K562 (cell line): ENCODE data around the gene HMX3. TPM values are rescaled to one million over a fixed set of nuclear protein-coding genes. Genes with fewer than 3 reads are reported as not detected.

Source experiments
- ATAC-seq: fragments of 200-7000 bp; cut with Tn5 transposase; 3 replicates; pipeline ENCODE4 v1.9.1; 2020; ENCODE audit warnings: moderate library complexity
- BruUV-seq: library from RNA; stranded (reverse); fragments of 400-500 nt; replicated peaks from 2 replicates; lab custom pipeline; 2021; lab: Mats Ljungman, UMichigan
- CTCF ChIA-PET: fragments of 300-600 bp; formaldehyde crosslinking; extraction: SDS; loops from one replicate; lab custom pipeline; 2021; ENCODE audit warnings: low intra/inter-chr PET ratio; lab: Yijun Ruan, JAX
- POLR2A ChIA-PET: fragments of 300-600, 350-650 bp; sonication (Branson Sonifier 250); formaldehyde crosslinking; extraction: SDS; loops from one replicate; lab custom pipeline; 2021; ENCODE audit warnings: antibody characterized with exemption, inconsistent platforms; lab: Yijun Ruan, JAX
- DNase-seq, 4 experiments: peaks; one replicate each; pipeline versions ENCODE4 v3.0.0 to v3.0.0-alpha.2; 2011 to 2018; ENCODE audit warnings: low spot score in 3 of 4, mixed read lengths in 3 of 4; ENCODE audit errors: extremely low read depth in 1 of 4
- FAIRE-seq: peaks from 2 replicates; lab custom pipeline; 2011; peaks lifted over from hg19 to GRCh38; lab: Jason Lieb, UNC
- H2AFZ ChIP-seq: 2 replicates; pipeline ENCODE4 v1.6.0; 2011; ENCODE audit warnings: low read depth, low read length, control low read depth, inconsistent platforms
- H3K27ac ChIP-seq: fragments of 200-600 bp; 3 replicates; pipeline ENCODE4 v1.8.0; 2011; ENCODE audit warnings: low read depth, mild to moderate bottlenecking, control low read depth, inconsistent platforms, low read length, moderate library complexity, mixed read lengths; ENCODE audit errors: extremely low read depth
- H3K27me3 ChIP-seq, 2 experiments: fragments of 300-600 bp in 1 of 2; 2 replicates in 1 of 2; 3 replicates in 1 of 2; pipeline versions ENCODE4 v1.6.0 to v1.8.0; 2011; ENCODE audit warnings: inconsistent platforms in 2 of 2, low read length in 2 of 2, mild to moderate bottlenecking in 1 of 2, mixed read lengths in 1 of 2, moderate library complexity in 1 of 2; ENCODE audit not compliant: control insufficient read depth in 2 of 2, insufficient read depth in 2 of 2
- H3K36me3 ChIP-seq: fragments of 300-600 bp; 3 replicates; pipeline ENCODE4 v1.8.0; 2011; ENCODE audit warnings: mild to moderate bottlenecking, low read length, inconsistent platforms; ENCODE audit not compliant: control insufficient read depth, insufficient read depth
- H3K4me1 ChIP-seq, 2 experiments: fragments of 200-600 bp in 1 of 2; replicated peaks in 1 of 2; 2 replicates in 1 of 2; 3 replicates in 1 of 2; pipeline versions ENCODE4 v1.5.1 to v1.8.0; 2011; ENCODE audit warnings: inconsistent platforms in 2 of 2, low read length in 2 of 2, mild to moderate bottlenecking in 1 of 2, mixed read lengths in 1 of 2, moderate library complexity in 1 of 2; ENCODE audit not compliant: control insufficient read depth in 2 of 2, insufficient read depth in 2 of 2
- H3K4me2 ChIP-seq: 2 replicates; pipeline ENCODE4 v1.6.1; 2011; ENCODE audit warnings: low read length, control low read depth, inconsistent platforms, mixed read lengths; ENCODE audit not compliant: insufficient read depth
- H3K4me3 ChIP-seq: fragments of 200-600 bp; sonication (generic), shearing (Covaris generic); 2 replicates; pipeline ENCODE4 v1.5.1; 2016; ENCODE audit warnings: control low read depth, inconsistent platforms
- H3K79me2 ChIP-seq: fragments of 200-600 bp; 3 replicates; pipeline ENCODE4 v1.8.0; 2011; ENCODE audit warnings: low read length, inconsistent platforms; ENCODE audit not compliant: control insufficient read depth, insufficient read depth
- H3K9ac ChIP-seq, 2 experiments: 2 replicates each; pipeline versions ENCODE4 v1.6.0 to v1.6.1; 2011; ENCODE audit warnings: low read depth in 2 of 2, low read length in 2 of 2, control low read depth in 1 of 2, inconsistent platforms in 1 of 2, mild to moderate bottlenecking in 1 of 2, mixed read lengths in 1 of 2; ENCODE audit not compliant: insufficient read depth in 1 of 2
- H3K9me1 ChIP-seq: one replicate; pipeline ENCODE4 v1.6.0; 2011; ENCODE audit warnings: inconsistent platforms, mild to moderate bottlenecking, low read length, moderate library complexity; ENCODE audit not compliant: control insufficient read depth, insufficient read depth
- H3K9me3 ChIP-seq: replicated peaks from 2 replicates; pipeline ENCODE4 v1.5.1; 2011; ENCODE audit warnings: low read depth, low read length, inconsistent platforms; ENCODE audit not compliant: control insufficient read depth, insufficient read depth
- H4K20me1 ChIP-seq: replicated peaks from 2 replicates; pipeline ENCODE4 v1.6.1; 2011; ENCODE audit warnings: low read length, inconsistent platforms, mixed read lengths; ENCODE audit not compliant: control insufficient read depth, insufficient read depth
- ARHGAP35 ChIP-seq: fragments of 450-650 bp; IDR thresholded peaks from 2 replicates; pipeline ENCODE4 v1.6.1; 2018; ENCODE audit not compliant: partially characterized antibody
- ARID1B ChIP-seq: fragments of 450-650 bp; IDR thresholded peaks from 2 replicates; pipeline ENCODE4 v1.6.1; 2016; ENCODE audit warnings: antibody characterized with exemption, mild to moderate bottlenecking, inconsistent platforms
- EGR1 ChIP-seq: fragments of 450-650 bp; conservative IDR thresholded peaks from 2 replicates; pipeline ENCODE4 v1.6.1; 2017; ENCODE audit warnings: mild to moderate bottlenecking
- MCM2 ChIP-seq: fragments of 450-650 bp; IDR thresholded peaks from 2 replicates; pipeline ENCODE4 v1.6.1; 2017; ENCODE audit warnings: low read depth, mild to moderate bottlenecking
- SLC30A9 ChIP-seq: fragments of 250-450 bp; sonication (Bioruptor Pico); IDR thresholded peaks from 2 replicates; pipeline ENCODE4 v1.8.0; 2022; ENCODE audit warnings: mild to moderate bottlenecking, moderate library complexity
- SMAD4 ChIP-seq: fragments of 250-450 bp; sonication (Bioruptor Pico); conservative IDR thresholded peaks from 2 replicates; pipeline ENCODE4 v1.8.0; 2021; ENCODE audit warnings: inconsistent platforms, mild to moderate bottlenecking, moderate library complexity
- ZNF24 ChIP-seq: fragments of 450-650 bp; IDR thresholded peaks from 2 replicates; pipeline ENCODE4 v1.6.1; 2016
- ZNF584 ChIP-seq: fragments of 200-800 bp; sonication (Bioruptor generic); IDR thresholded peaks from 2 replicates; pipeline ENCODE4 v1.6.1; 2016; ENCODE audit warnings: low read depth, mild to moderate bottlenecking, missing genetic modification characterization, missing compliant biosample characterization
- WGBS: fragments of 100-300 bp; shearing (Covaris generic); methylation state at CpG from one replicate; pipeline ENCODE4 v1.1.6; 2016; ENCODE audit warnings: low coverage, mixed read lengths; ENCODE audit not compliant: insufficient coverage; ENCODE audit errors: missing lambda C conversion rate; 5-methylcytosine and 5-hydroxymethylcytosine counted together
- in situ Hi-C: fragments of 300-500 bp; cut with MboI; formaldehyde crosslinking; loops from 4 replicates; pipeline ENCODE4 v1.15.0; 2018; ENCODE audit warnings: inconsistent platforms, mixed read lengths
- intact Hi-C: fragments of 100-400 bp; cut with micrococcal nuclease; formaldehyde crosslinking; loops from 2 replicates; pipeline ENCODE4 v1.14.2; 2022
- polyA plus RNA-seq, 8 experiments: library from polyadenylated mRNA; depleted of rRNA in 4 of 8; stranded (reverse) in 5 of 8; unstranded in 3 of 8; fragments of >200 nt; fragmentation: Nextera tagmentation in 2 of 8; fragmentation: Illumina TruSeq in 1 of 8; extraction: Ambion mirVana in 2 of 8; extraction: Trizol in 1 of 8; gene quantifications; 2 replicates each; pipeline versions ENCODE4 v1.2.1 to v1.2.3, GENCODE V29; 2011 to 2014; ENCODE audit warnings: inconsistent platforms in 1 of 8, missing spikeins in 1 of 8
- total RNA-seq, 7 experiments: library from RNA; depleted of rRNA in 6 of 7; stranded (reverse); fragments of >200 nt in 6 of 7; fragmentation: Illumina TruSeq in 2 of 7; extraction: Trizol in 2 of 7; gene quantifications; 2 replicates each; pipeline versions ENCODE4 v1.2.1 to v1.2.3, GENCODE V29; 2011 to 2021; ENCODE audit warnings: low replicate concordance in 1 of 7
- TF ChIP-seq, protein P1 (sequence below): sonication (generic); formaldehyde crosslinking; IDR thresholded peaks from 2 replicates; pipeline ENCODE4 v1.8.1; 2022; ENCODE audit warnings: missing genetic modification reagents

The HMX3 gene
- total and polyA plus RNA-seq, 9 of the 15 experiments (the other 6 are each of a cell fraction or from before 2014, with no cell fraction given), result 0.55 to 43.5 (median 7.4) TPM; not detected in 2

DNA sequence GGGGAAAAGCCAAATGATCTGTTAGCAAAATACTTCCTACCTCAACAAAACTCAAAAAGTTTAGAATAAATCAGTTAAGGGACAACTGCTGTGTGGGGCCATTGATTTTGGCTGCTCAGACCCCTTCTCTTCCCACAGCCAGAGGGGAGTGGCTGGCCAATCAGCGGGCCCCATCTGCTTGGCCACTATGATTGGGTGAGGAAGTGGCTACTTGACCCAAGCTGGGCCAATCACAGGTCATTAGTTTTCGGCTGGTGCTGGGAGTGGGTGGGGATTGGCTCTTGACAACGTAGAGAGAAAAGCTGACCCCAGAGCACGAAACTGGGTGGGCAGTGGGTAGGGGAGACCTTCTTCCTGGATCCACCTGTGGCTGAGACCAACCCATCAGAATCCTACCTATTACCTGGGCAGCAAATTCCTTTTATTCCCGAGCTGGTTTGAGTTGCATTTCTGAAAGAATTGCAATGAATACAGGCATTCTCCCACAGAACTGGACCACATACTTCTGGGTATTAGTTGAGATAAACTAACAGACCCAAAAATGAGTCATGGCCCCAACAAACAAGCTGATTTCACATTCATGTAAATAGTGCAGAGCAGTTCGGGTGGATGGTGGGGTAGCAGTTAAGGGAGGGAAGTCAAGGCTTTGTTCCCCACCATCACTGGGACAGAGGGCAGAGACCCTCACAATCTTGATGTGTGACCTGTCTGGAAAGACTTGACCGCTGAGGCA is 35.6 kb upstream of the HMX3 start:
- Histone ChIP-seq H3K4me3 (no peak overlapping the region), H3K79me2 (no peaks in the 10 kb centered on the region), H3K27ac (no peak overlapping the region), H2AFZ (0 out of 2 replicates have a peak overlapping the region, but pooled peaks have one; percentile 40), H3K9me3 (no peaks in the 10 kb centered on the region), H3K4me1 (no peaks in the 10 kb centered on the region), H3K4me2 (no peak overlapping the region; the same call in 1 of the 2 replicates), H3K36me3 (no peaks in the 10 kb centered on the region), H4K20me1 (no peaks in the 10 kb centered on the region), H3K27me3 (peaks cover 2 to 37% of the 10 kb centered on the region in 2 experiments; a peak in 4 of 5 replicates), H3K9ac (no peak overlapping the region), H3K9me1 (no peaks in the 10 kb centered on the region)
- ATAC-seq (peak; percentile 92), FAIRE-seq (no peak), DNase-seq (peak; percentile 19 to 70 (median 54))
- BruUV-seq, result no TSS peak
- 7% methylated on average over 6 of the region's 7 CpGs for WGBS
- no peak for TF ChIP-seq ARHGAP35
- TF ChIP-seq SLC30A9, result no peak
- no peak for TF ChIP-seq SMAD4 (CRISPR knock-in tag)
- TF ChIP-seq MCM2, result no peak
- TF ChIP-seq ZNF24, result no peak
- no peak for TF ChIP-seq ZNF584 (CRISPR knock-in tag)
- TF ChIP-seq, protein P1, sequence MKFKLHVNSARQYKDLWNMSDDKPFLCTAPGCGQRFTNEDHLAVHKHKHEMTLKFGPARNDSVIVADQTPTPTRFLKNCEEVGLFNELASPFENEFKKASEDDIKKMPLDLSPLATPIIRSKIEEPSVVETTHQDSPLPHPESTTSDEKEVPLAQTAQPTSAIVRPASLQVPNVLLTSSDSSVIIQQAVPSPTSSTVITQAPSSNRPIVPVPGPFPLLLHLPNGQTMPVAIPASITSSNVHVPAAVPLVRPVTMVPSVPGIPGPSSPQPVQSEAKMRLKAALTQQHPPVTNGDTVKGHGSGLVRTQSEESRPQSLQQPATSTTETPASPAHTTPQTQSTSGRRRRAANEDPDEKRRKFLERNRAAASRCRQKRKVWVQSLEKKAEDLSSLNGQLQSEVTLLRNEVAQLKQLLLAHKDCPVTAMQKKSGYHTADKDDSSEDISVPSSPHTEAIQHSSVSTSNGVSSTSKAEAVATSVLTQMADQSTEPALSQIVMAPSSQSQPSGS, result no peak
- no peak for TF ChIP-seq EGR1
- TF ChIP-seq ARID1B, result no peak
- intact Hi-C loops (no loop called here), in situ Hi-C loops (no loop called here)
- ChIA-PET POLR2A (no interaction called here), CTCF (no interaction called here)
